HepG2 (cell line): ENCODE measurements around the gene EML2. TPM values are rescaled to one million over a fixed set of nuclear protein-coding genes. Genes with fewer than 3 reads are reported as not detected.

ENCODE experiments used
- GRHL1 ChIP-seq: sonication (generic); formaldehyde crosslinking; conservative IDR thresholded peaks from 2 replicates; pipeline ENCODE4 v1.8.0; 2022; ENCODE audit warnings: missing genetic modification reagents
- KLF15 ChIP-seq: sonication (generic); formaldehyde crosslinking; IDR thresholded peaks from 2 replicates; pipeline ENCODE4 v1.8.1; 2023; ENCODE audit warnings: borderline replicate concordance, mild to moderate bottlenecking, inconsistent platforms, missing genetic modification reagents, mixed read lengths
- TFAP4 ChIP-seq: sonication (generic); IDR thresholded peaks from 2 replicates; pipeline ENCODE4 v1.6.1; 2016; ENCODE audit warnings: low read depth, borderline replicate concordance
- ZNF281 ChIP-seq: sonication (generic); formaldehyde crosslinking; IDR thresholded peaks from 2 replicates; pipeline ENCODE4 v1.4.0; 2020; ENCODE audit warnings: missing genetic modification reagents, borderline replicate concordance
- ZNF746 ChIP-seq: sonication (generic); formaldehyde crosslinking; IDR thresholded peaks from 2 replicates; pipeline ENCODE4 v1.8.0; 2022; ENCODE audit warnings: mild to moderate bottlenecking, missing genetic modification reagents
- polyA plus RNA-seq, 8 experiments: library from polyadenylated mRNA; depleted of rRNA in 3 of 8; stranded (reverse) in 7 of 8; unstranded in 1 of 8; fragments of >200 nt; fragmentation: Illumina TruSeq in 4 of 8; extraction: Trizol in 4 of 8; gene quantifications; 2 replicates each; pipeline versions ENCODE4 v1.2.1 to v1.2.3, GENCODE V29; 2011 to 2016; ENCODE audit warnings: low read depth in 4 of 8, missing spikeins in 1 of 8, mixed read lengths in 1 of 8; ENCODE audit not compliant: insufficient read depth in 1 of 8
- total RNA-seq, 5 experiments: library from RNA; depleted of rRNA; stranded (reverse); fragments of >200 nt; fragmentation: Illumina TruSeq; extraction: Trizol; gene quantifications; 2 replicates each; pipeline ENCODE4 v1.2.3, GENCODE V29; 2016; ENCODE audit warnings: low read depth in 1 of 5

The EML2 gene
- total and polyA plus RNA-seq, 2 of the 13 experiments (the other 11 are each of a cell fraction or from before 2014, with no cell fraction given): 7.3 to 12.9 TPM

GRCh38 chr19:45598267-45599001 lies 40.8 kb downstream of the EML2 start (continued):
- no peak for TF ChIP-seq GRHL1 (CRISPR knock-in tag)
- no peak for TF ChIP-seq TFAP4
- no peak for TF ChIP-seq ZNF281 (CRISPR knock-in tag)
- no peak for TF ChIP-seq ZNF746
- no peak for TF ChIP-seq KLF15 (CRISPR knock-in tag)
